Gastrocnemius medialis (tissue), 4 donors: ENCODE measurements around the gene GLMN. TPM values are rescaled to one million over a fixed set of nuclear protein-coding genes. Genes with fewer than 3 reads are reported as not detected.

Experiments
- ATAC-seq, 2 donors: fragments of 150-250 bp; one replicate each; pipeline ENCODE4 v1.9.1; 2016
- DNase-seq, 2 donors: peaks; one replicate each; pipeline ENCODE4 v3.0.0-alpha.2; 2019
- H3K27ac ChIP-seq, 4 donors: fragments of 200-600 bp; sonication (generic); 1 replicate in 1 of 4; 2 replicates in 3 of 4; pipeline ENCODE4 v1.5.1; 2016 to 2018; ENCODE audit warnings: mild to moderate bottlenecking in 2 of 4, moderate library complexity in 1 of 4
- H3K27me3 ChIP-seq, 3 donors: fragments of 200-600 bp; sonication (generic) in 2 of 3; 1 replicate in 1 of 3; 2 replicates in 2 of 3; pipeline versions ENCODE4 v1.5.1 to v1.6.0; 2016 to 2019; ENCODE audit warnings: mild to moderate bottlenecking in 1 of 3, moderate library complexity in 1 of 3
- H3K36me3 ChIP-seq, 2 donors: fragments of 200-600 bp; sonication (generic) in 1 of 2; one replicate each; pipeline ENCODE4 v1.5.1; 2017 to 2018
- H3K4me1 ChIP-seq, 2 donors: fragments of 200-600 bp; sonication (generic) in 1 of 2; one replicate each; pipeline ENCODE4 v1.5.1; 2016 to 2017; ENCODE audit warnings: mild to moderate bottlenecking in 2 of 2
- H3K4me3 ChIP-seq, 4 donors: fragments of 200-600 bp; sonication (generic) in 3 of 4; 1 replicate in 1 of 4; 2 replicates in 3 of 4; pipeline ENCODE4 v1.5.1; 2016 to 2019; ENCODE audit warnings: mild to moderate bottlenecking in 2 of 4
- H3K9me3 ChIP-seq, 3 donors: fragments of 200-600 bp; sonication (generic) in 2 of 3; 1 replicate in 1 of 3; 2 replicates in 2 of 3; pipeline ENCODE4 v1.5.1; 2016 to 2019
- CTCF ChIP-seq, 5 experiments: fragments of 450-650 bp in 3 of 5; fragments of 200-600 bp in 2 of 5; sonication (generic) in 2 of 5; IDR thresholded peaks in 4 of 5; conservative IDR thresholded peaks in 1 of 5; 1 replicate in 4 of 5; 2 replicates in 1 of 5; pipeline ENCODE4 v1.5.1; 2016 to 2019; ENCODE audit warnings: antibody characterized with exemption in 5 of 5, mild to moderate bottlenecking in 3 of 5, moderate library complexity in 3 of 5
- POLR2A ChIP-seq, 2 donors: fragments of 450-650 bp; IDR thresholded peaks; one replicate each; pipeline ENCODE4 v1.6.1; 2017; ENCODE audit warnings: antibody characterized with exemption in 2 of 2, mild to moderate bottlenecking in 2 of 2, moderate library complexity in 2 of 2
- in situ Hi-C, 4 donors: fragments of 200-750 bp; cut with MboI; loops; one replicate each; pipeline versions ENCODE4 v1.15.0 to v1.8.0; 2017; ENCODE audit warnings: low sequenced_read_pairs in 4 of 4
- intact Hi-C: fragments of 100-400 bp; cut with DNase I; formaldehyde crosslinking; loops from one replicate; pipeline ENCODE4 v1.15.1; 2023; ENCODE audit warnings: low total_unique reads
- total RNA-seq, 4 donors: library from RNA; depleted of rRNA; stranded (reverse); fragments of >200 nt; gene quantifications; one replicate each; pipeline versions ENCODE4 v1.1.0 to v1.2.3, GENCODE V29; 2016

The GLMN gene
- total RNA-seq, 4 donors from 2014 or later = 2.6 to 9.5 (median 5.2) TPM

GRCh38 chr1:92201973-92202372 lies 96.8 kb downstream of the GLMN start:
- Histone ChIP-seq H3K27me3 (no peaks in the 10 kb centered on the region), H3K36me3 (no peaks in the 10 kb centered on the region), H3K27ac (no peak overlapping the region), H3K4me3 (no peak overlapping the region), H3K9me3 (no peaks in the 10 kb centered on the region), H3K4me1 (no peaks in the 10 kb centered on the region)
- no peak for ATAC-seq
- intact Hi-C loops (no loop called here), in situ Hi-C loops (no loop called here)
- TF ChIP-seq CTCF (IDR thresholded peaks at IDR 0.05 in 4 of 5, conservative IDR thresholded peaks at IDR 0.05 in 1 of 5) (no peak), POLR2A (IDR thresholded peaks at IDR 0.05) (no peak)
- no peak for DNase-seq

Other genes starting within 250 kb of the GLMN start
- gene SETSIP, start 223.6 kb downstream of the GLMN start, total RNA-seq = not detected
- 1 to 10 TPM in 3 of 4 donors, under 1 TPM in 1; 0.90 to 5.7 (median 3.4) TPM for gene BTBD8, start 218.6 kb downstream of the GLMN start, total RNA-seq
- gene C1orf146, start 81.1 kb downstream of the GLMN start, total RNA-seq = not detected
- 10 to 100 TPM; 11.4 to 19.1 (median 14.7) TPM for gene RPAP2, start 72 bp upstream of the GLMN start, total RNA-seq
- not detected for gene GFI1, start 187.9 kb upstream of the GLMN start, total RNA-seq